Measurements from ENCODE around the gene RGMA.
"Not testable (repeated sequence)": the region's sequence is repeated elsewhere in the genome, so short reads cannot be mapped to it uniquely, and the experiment has no call there.

Gene RGMA

DNA sequence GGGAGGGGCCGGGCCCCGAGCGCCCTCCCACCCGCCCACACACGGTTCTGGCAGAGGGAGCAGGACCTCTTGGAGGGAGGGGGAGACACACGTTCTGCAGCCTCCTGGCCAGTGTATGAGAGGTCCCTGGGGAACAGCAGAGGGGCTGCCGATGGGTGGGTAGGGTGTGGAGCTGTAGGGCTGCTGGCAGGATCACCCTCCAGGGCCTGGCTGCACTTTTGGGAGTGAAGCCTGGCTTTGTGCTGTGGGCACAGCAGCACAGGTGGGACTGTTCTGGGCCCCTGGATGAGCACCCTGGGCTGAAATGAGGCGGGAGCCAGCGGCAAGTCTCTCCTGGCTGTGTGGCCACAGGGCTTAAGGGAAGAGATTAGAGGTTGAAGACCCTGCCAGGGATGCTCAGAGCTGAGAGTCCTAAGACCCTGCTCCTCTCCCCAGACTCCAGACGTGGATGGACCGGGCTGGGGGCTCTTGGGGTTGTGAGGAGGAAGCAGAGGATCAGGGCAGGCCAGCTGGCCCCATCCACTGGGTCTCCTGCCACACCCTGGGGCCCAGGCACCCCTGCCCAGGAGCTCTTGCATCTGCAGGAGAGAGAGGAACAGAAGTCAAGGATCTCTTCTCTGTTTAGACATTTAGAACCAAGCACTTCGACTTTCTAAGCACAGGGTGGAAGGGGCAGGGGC lies 45.2 kb downstream of the RGMA start:
- DNase-seq (ENCODE audit: low read depth): no peak
- TF ChIP-seq, protein P1, sequence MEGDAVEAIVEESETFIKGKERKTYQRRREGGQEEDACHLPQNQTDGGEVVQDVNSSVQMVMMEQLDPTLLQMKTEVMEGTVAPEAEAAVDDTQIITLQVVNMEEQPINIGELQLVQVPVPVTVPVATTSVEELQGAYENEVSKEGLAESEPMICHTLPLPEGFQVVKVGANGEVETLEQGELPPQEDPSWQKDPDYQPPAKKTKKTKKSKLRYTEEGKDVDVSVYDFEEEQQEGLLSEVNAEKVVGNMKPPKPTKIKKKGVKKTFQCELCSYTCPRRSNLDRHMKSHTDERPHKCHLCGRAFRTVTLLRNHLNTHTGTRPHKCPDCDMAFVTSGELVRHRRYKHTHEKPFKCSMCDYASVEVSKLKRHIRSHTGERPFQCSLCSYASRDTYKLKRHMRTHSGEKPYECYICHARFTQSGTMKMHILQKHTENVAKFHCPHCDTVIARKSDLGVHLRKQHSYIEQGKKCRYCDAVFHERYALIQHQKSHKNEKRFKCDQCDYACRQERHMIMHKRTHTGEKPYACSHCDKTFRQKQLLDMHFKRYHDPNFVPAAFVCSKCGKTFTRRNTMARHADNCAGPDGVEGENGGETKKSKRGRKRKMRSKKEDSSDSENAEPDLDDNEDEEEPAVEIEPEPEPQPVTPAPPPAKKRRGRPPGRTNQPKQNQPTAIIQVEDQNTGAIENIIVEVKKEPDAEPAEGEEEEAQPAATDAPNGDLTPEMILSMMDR (conservative IDR thresholded peaks at IDR 0.05; ENCODE audit: low read length): no peak
- no peak overlapping the region for H3K4me3 ChIP-seq (ENCODE audit: low read length)

DNA sequence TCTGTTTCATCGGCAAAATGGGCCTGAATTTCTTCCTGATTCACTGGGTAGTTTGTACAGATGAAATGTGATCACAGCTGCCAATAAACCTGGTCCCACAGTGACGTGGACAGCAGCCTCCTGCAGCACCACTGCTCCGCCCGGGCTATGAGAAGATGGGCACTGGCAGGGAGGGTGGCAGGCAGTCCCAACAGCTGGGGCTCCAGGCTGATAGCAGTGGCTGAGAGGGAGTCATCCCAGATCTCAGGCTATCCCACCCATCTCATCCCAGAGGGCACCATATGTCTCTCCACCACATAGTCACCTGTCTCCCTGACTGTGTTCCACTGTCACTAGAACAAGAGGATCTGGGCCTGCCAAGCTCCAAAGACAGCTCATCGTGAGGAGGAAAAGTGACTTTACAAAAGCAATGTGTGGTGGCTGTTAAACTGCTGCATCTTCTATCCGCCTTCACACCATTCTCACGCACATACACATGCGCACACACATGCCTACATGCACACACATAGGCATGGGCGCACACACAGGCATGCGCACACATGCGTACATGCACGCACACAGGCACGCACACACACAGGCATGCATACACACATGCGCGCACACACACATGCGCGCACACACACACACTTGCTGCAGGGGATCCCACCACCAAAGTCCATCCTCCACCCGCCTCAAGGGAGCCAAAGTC lies 46.2 kb downstream of the RGMA start:
- DNase-seq (ENCODE audit: low read depth): no peak

DNA sequence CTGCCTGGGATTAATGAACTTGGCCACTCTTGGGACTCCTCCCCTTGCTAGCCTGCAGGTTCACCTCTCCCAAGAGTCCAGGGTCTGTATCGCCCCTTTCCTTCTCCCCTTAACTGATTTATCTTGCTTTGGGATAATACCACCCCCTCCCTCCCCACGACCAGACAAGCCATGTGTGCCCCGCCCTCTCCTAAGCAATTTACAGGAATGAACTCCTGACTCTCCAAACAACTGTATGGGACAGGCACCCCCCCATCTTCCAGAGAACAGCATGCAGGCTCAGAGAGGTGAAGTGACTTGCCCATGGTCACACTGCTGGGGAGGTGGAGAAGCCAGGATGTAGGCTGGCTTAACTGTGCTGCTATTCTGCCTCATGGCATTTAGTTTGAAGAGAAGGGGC lies 46.8 kb downstream of the RGMA start:
- TF ChIP-seq, protein P1 (conservative IDR thresholded peaks at IDR 0.05; ENCODE audit: low read length): no peak
- no peak for DNase-seq (ENCODE audit: low read depth)
- no peak overlapping the region for H3K4me3 ChIP-seq (ENCODE audit: low read length)

More for the DNA sequence above, 46.2 kb downstream of the RGMA start:
- H3K4me3 ChIP-seq (ENCODE audit: low read length): no peak overlapping the region
- TF ChIP-seq, protein P1 (conservative IDR thresholded peaks at IDR 0.05; ENCODE audit: low read length): no peak

DNA sequence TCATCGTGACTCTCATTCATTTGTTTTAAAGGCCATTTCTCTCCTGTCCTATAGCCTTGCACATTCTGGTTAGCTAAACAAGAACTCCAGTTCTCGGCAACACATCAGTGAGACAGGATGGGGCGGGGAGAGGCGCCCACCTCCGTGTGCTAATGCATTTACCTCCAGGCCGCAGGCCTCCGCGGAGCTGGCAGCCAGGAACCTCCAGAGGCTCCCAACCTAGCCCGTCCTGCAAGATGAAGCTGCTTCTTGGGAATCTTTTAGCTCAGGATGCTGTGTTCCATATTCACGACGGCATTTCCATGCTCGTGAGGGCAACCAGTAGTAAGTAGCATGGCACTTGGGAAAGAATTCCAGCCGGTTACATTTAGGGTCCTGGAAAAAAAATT lies 47.9 kb downstream of the RGMA start:
- DNase-seq (ENCODE audit: low read depth): no peak
- no peak overlapping the region for H3K4me3 ChIP-seq (ENCODE audit: low read length)
- TF ChIP-seq, protein P1 (conservative IDR thresholded peaks at IDR 0.05; ENCODE audit: low read length): no peak

DNA sequence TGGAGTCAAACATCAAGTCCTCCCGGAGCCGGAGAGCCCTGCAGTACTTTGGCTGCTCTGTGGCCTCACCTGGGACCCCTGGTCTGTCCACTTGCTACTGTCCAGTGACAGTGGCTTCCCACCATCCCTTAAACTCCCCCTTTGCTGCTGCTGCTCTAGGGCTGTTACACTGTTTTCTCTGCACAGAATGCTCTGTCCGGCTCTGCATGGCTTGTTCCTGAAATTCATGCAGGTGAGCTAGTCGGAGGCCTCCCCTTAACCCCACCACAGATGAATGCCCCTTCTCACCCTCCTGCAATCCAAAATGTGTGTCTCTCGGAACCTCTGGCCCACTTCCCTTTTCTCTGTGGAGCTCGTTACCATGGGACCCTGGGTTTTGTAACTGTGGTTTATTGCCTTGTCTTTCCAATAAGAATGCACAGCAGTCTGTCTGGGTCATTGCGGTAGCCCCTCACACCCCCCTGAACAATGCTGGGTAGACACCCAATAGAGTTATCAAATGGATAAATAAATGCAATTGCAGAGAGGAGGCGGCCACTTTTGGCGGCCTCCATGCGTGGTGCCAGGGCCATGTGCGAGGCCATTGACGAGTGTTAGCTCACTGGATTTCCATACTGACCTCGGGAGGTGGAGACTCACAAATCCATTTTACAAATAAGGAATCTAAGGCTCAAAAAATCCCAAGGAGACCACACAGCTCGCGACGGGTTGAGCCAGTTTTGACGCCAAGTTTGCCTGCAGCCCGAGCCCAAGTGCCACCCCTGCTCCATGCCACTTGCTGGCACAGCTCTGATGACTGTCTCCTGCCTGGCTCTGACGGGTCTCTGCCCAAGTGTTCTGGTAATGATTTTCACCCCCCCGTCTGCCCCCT lies 48.5 kb downstream of the RGMA start:
- TF ChIP-seq, protein P1 (conservative IDR thresholded peaks at IDR 0.05; ENCODE audit: low read length): no peak
- no peak overlapping the region for H3K4me3 ChIP-seq (ENCODE audit: low read length)
- DNase-seq (ENCODE audit: low read depth): no peak

DNA sequence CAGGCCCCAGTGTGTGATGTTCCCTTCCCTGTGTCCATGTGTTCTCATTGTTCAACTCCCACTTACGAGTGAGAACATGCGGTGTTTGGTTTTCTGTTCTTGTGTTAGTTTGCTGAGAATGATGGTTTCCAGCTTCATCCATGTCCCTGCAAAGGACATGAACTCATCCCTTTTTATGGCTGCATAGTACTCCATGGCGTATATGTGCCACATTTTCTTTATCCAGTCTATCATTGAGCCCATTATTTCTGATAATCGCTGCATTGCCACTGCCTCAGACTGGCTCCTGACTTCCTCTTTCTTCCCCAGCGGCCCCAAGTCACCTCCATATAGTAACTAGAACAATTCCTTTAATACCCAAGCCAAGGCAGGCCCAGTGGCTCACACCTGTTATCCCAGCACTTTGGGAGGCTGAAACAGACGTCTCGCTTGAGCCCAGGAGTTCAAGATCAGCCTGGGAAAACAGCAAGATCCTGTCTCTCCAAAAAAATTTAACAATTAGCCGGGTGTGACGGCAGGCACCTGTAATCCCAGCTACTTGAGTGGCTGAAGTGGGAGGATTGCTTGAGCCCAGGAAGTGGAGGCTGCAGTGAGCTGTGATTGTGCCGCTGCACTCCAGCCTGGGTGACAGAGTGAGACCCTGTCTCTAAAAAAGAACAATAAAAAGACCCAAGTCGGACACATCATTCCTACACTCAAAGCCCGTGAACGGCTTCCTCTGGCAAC lies 49.3 kb downstream of the RGMA start:
- H3K4me3 ChIP-seq (ENCODE audit: low read length); DNase-seq (ENCODE audit: low read depth): not testable (repeated sequence)

Data from AG10803 (cell line).